ENCODE measurements around the gene AP2S1.

AP2S1 gene

GRCh38 chr19:46818812-46819211, 31.8 kb downstream of the AP2S1 start:
- Histone ChIP-seq H3K27me3 (ENCODE audit: control insufficient read depth, insufficient read depth, low read length) (no peaks in the 10 kb centered on the region), H3K79me2 (no peaks in the 10 kb centered on the region), H3K36me3 (ENCODE audit: control insufficient read depth, insufficient read depth, low read length) (no peaks in the 10 kb centered on the region), H3K9me3 (ENCODE audit: control insufficient read depth, low read length) (no peaks in the 10 kb centered on the region), H3K4me2 (ENCODE audit: low read length) (no peak overlapping the region), H3K4me3 (ENCODE audit: low read depth, low read length) (no peak overlapping the region), H3K9ac (no peak overlapping the region), H2AFZ (no peak overlapping the region), H3K27ac (no peak overlapping the region), H3K4me1 (no peaks in the 10 kb centered on the region)
- no peak for TF ChIP-seq CTCF (IDR thresholded peaks at IDR 0.05)

DNA sequence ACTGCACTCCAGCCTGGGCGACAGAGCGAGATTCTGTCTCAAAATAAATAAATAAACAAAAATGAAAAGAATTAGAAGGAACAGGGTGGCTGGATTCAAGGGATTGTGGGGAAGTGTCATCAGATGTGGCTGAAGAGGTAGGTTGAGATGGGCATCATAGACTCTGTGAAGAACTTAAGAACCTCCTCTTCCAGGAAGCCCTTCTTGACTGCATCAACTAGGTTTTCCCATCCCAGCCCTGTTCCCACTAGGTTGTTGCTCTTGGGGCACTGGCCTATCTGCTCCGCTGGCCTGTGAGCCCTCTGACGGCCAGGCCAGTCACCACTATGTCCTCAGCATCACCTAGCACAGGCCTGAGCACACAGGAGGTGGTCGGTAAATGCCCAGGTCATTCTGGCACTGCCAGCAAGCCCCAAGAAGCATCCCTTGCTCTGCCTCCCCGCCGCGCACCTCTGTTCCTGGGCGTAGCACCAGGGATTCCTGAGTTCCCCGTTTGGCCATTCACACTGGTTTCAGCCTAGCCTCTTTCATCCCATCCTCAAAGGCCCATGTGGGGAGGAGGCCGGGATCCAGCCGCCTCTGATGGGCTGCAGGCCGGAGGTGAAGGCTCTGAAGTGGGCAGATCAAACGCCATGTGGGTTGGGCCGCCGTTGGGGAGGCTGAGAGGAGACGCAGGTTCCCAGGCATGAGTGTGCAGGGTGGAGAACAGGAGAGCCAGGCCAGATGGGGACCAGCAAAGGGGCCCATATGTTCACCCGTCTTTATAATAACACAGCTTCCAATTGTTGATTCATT, 34.6 kb downstream of the AP2S1 start:
- no peaks in the 10 kb centered on the region for H3K4me1 ChIP-seq
- no peaks in the 10 kb centered on the region for H3K27me3 ChIP-seq (ENCODE audit: control insufficient read depth, insufficient read depth, low read length)
- H3K79me2 ChIP-seq: no peaks in the 10 kb centered on the region
- H3K9me3 ChIP-seq (ENCODE audit: control insufficient read depth, low read length): no peaks in the 10 kb centered on the region
- no peak overlapping the region for H3K27ac ChIP-seq
- H2AFZ ChIP-seq: no peak overlapping the region
- no peak overlapping the region for H3K4me2 ChIP-seq (ENCODE audit: low read length)
- H3K4me3 ChIP-seq (ENCODE audit: low read depth, low read length): no peak overlapping the region
- no peak for TF ChIP-seq CTCF (IDR thresholded peaks at IDR 0.05)
- H3K36me3 ChIP-seq (ENCODE audit: control insufficient read depth, insufficient read depth, low read length): no peaks in the 10 kb centered on the region
- H3K9ac ChIP-seq: no peak overlapping the region

DNA sequence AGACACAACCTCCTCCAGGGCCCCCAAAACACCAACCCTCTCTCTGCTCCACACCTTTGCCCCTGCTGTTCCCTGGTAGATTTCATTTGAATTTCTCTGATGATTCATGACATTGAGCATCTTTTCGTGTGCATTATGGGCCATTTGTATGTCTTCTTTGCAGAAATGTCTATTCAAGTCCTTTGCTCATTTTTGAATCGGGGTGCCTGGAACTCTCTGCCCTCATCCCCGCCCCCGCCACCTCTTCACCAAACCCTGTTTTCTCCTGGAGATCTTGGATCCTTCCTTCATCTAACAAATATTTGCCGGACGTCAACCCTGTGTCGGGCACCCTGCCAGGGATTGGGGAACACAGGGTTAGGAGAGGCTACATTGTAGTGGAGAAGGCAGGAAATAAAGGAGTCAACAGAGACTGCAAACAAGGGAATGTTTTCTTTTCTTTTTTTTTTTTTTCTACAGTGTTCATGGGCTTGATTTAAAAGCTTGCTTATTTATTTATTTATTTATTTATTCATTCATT, 36.7 kb downstream of the AP2S1 start:
- Histone ChIP-seq H3K27ac (no peak overlapping the region), H3K4me2 (ENCODE audit: low read length) (no peak overlapping the region), H3K4me3 (ENCODE audit: low read depth, low read length) (no peak overlapping the region), H3K4me1 (no peaks in the 10 kb centered on the region), H3K9ac (no peak overlapping the region), H3K9me3 (ENCODE audit: control insufficient read depth, low read length) (no peaks in the 10 kb centered on the region), H3K36me3 (ENCODE audit: control insufficient read depth, insufficient read depth, low read length) (no peaks in the 10 kb centered on the region), H2AFZ (no peak overlapping the region), H3K79me2 (no peaks in the 10 kb centered on the region), H3K27me3 (ENCODE audit: control insufficient read depth, insufficient read depth, low read length) (no peaks in the 10 kb centered on the region)
- no peak for TF ChIP-seq CTCF (IDR thresholded peaks at IDR 0.05)

- Histone ChIP-seq H3K36me3 (ENCODE audit: control insufficient read depth, insufficient read depth, low read length) (no peaks in the 10 kb centered on the region), H3K79me2 (no peaks in the 10 kb centered on the region), H3K4me3 (ENCODE audit: low read depth, low read length) (no peak overlapping the region), H3K9me3 (ENCODE audit: control insufficient read depth, low read length) (no peaks in the 10 kb centered on the region), H3K9ac (no peak overlapping the region), H3K4me2 (ENCODE audit: low read length) (no peak overlapping the region), H3K4me1 (no peaks in the 10 kb centered on the region), H2AFZ (no peak overlapping the region), H3K27me3 (ENCODE audit: control insufficient read depth, insufficient read depth, low read length) (no peaks in the 10 kb centered on the region), H3K27ac (no peak overlapping the region)
- no peak for TF ChIP-seq CTCF (IDR thresholded peaks at IDR 0.05)
These were observed 37.4 kb downstream of the AP2S1 start for GRCh38 chr19:46812977-46813838.
